GM21723 (cell line): ENCODE results near the gene PSMD13.

ENCODE experiments used
- ATAC-seq: cut with Tn5 transposase; IDR thresholded peaks from one replicate; pipeline ENCODE4 v1.9.1; 2021; ENCODE audit warnings: mild to moderate bottlenecking, moderate library complexity; ENCODE audit not compliant: unreplicated experiment

PSMD13 gene

DNA sequence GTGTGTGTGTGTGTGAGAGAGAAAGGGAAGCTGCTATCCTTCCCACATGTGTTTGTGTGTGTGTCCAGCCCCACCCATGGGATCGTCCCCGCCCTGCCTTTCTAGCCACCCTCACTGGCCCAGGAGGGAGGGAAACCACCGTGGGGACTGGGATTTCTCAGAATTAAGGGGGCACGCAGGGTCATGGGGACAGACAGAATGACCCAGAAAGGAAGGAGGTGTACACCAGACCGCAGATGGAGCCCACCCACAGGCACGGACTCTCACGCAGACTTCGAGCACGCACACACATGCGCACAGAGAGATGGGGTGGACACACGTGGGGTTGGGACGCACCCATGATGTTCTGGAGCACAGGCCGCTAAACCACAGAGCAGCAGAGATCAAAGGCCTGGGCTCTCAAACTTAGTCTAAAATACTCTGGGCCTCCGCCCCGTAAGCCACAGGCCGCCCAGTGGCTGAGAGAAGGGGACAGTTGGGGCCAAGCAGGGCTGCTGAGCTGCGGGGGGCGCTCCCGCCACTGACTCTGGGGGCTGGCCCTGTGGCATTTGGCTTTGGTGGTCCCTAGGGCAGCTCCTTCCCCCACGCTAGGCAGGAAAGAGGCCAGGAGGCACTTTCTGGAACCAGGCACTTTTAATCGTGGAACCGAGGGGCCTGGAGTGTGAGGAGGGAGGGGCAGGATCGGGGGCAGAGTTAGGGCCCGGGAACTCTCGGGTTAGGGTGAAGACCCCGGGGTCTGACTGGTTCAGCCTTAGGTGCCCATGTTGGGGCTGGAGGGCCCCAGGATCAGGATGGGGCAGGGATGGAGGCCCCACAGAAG, 61.0 kb downstream of the PSMD13 start:
- no peak for ATAC-seq

GRCh38 chr11:298406-299065, 61.8 kb downstream of the PSMD13 start:
- ATAC-seq = no peak

DNA sequence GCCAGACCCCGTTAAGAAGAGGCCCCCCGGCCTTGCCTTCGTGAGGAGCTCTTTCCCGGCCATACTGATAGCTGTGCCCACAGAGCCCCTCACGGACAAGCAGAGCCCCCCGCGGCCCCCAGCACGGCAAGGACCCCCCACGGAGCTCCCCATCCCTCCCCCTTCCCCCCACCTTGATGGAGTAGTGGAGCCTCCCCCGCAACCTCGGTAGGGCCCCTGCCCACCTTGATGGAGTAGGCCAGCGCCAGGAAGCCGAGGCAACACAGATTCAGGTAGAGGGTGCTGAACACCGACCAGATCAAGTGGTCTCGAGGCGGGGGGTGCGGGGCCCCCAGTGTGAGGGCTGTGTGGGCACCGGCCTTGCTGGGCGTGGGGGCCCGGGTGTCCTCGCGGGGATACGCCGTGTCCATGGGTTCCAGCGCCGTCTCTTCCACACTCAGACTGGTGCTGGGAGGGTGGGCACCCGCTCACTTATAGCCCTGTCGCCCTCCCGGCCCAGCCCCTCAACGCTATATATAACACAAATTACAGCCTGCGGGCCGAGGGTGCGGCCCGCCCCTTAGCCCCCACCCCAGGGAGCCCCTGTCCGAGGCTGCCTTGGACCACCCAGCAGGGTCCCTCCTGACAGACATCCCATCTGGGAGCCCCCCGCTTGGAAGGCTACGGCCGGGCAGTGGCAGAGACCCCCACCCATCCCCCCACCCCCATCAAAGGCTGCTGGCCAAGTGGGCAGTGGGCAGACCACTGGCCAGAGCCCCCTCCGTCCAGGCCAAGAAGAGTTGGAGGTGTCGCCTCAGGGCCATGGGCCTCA, 62.5 kb downstream of the PSMD13 start, which contains the start of gene IFITM5:
Gene IFITM5 (minus strand): TSS at position 446 of the 811 bp plus-strand sequence. CDS start 36 bp downstream, at position 410.
- no peak for ATAC-seq

- no peak for ATAC-seq
Observed at GRCh38 chr11:299951-300735, 63.4 kb downstream of the PSMD13 start.
